Sciatic nerve (tissue), 2 donors: ENCODE data around the gene PRRG3. TPM values are rescaled to one million over a fixed set of nuclear protein-coding genes. Genes with fewer than 3 reads are reported as not detected.
"Not testable (repeated sequence)": the region's sequence is repeated elsewhere in the genome, so short reads cannot be mapped to it uniquely, and the experiment has no call there.

Experiments used
- ATAC-seq: fragments of 200-7000 bp; cut with Tn5 transposase; one replicate; pipeline ENCODE4 v1.9.1; 2020; ENCODE audit warnings: mild to moderate bottlenecking, moderate library complexity
- DNase-seq: peaks from one replicate; pipeline ENCODE4 v3.0.0-alpha.2; 2020; ENCODE audit warnings: low spot score
- intact Hi-C: fragments of 100-400 bp; cut with DNase I; formaldehyde crosslinking; loops from one replicate; pipeline ENCODE4 v1.14.2; 2022
- total RNA-seq: library from RNA; stranded (reverse); fragmentation: NEBNext Ultra II Directional; extraction: Animal tissue kit (Norgen Biotek cat#: 25700); gene quantifications from one replicate; pipeline ENCODE4 v1.2.1, GENCODE V29; 2021
- donor health status: DM: no; HTN: no; CAD: no.
- donor health status: DM: no; HTN: no; CAD: no.

PRRG3 gene
- total RNA-seq, result 64.3 TPM

- DNase-seq (peak; percentile 62), ATAC-seq (peak; percentile 26)
- intact Hi-C loops, result no loop called here
These were observed at the start of gene PRRG3 for GRCh38 chrX:151694661-151695582. TSS of gene PRRG3 (plus strand) at chrX:151695458. CDS start at chrX:151698815, 3,357 bp downstream.

DNA sequence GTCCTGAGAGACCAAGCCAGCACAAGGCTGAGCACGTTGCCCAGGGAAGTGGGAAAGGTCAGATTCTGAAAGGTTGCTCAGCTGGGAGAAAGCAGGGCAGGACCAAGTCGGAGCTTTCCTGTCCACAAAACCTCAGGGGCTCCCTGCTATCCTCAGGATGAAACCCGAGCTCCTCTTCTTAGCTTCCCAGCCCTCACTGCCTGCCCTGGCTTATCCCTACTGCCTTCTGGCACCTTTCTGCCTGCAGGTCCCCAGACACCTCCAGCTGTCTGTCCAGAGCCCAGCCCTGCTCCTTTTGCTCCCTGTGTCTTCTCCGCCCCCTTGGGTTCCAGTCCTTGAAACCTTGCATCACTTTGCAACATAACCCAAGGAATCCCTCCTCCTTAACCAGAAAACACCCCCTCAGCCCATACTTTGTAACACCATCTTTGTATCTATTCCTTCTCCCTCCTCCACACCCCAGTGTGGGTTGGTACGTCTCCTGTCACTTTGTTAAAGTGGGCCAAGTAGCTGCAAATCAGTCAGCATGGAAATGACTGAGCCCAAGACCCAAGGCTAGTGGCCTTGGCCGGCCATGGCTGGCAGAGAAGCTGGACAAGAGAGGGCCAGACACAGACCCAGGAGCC lies 20.0 kb upstream of the PRRG3 start:
- no peak for ATAC-seq
- DNase-seq, result no peak

DNA sequence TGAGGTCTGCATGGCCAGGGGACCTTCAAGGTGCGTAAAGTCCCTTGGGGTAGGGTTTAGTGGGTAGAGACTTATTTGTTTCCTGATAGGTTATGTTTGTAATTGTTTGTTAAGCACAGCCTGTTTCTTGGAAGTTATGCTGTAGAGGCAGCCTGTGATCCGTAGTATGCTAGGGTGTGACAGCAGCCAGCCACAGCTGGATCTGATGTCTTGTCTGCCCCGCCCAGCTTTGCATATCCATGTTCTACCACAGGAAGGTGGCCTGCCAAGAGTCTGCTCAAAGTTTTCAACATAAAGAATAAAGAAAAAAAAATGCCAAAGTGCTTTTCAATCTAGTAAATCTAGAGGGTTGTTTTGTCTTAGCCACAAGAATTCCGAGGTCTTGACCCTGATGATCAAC lies 19.1 kb upstream of the PRRG3 start:
- intact Hi-C loops, result no loop called here
- ATAC-seq, result no peak
- no peak for DNase-seq

More for the DNA sequence above, 20.0 kb upstream of the PRRG3 start:
- intact Hi-C loops, result no loop called here

- no peak for DNase-seq
- intact Hi-C loops, result no loop called here
- ATAC-seq, result no peak
These were observed 15.4 kb upstream of the PRRG3 start for GRCh38 chrX:151679798-151680402.

DNA sequence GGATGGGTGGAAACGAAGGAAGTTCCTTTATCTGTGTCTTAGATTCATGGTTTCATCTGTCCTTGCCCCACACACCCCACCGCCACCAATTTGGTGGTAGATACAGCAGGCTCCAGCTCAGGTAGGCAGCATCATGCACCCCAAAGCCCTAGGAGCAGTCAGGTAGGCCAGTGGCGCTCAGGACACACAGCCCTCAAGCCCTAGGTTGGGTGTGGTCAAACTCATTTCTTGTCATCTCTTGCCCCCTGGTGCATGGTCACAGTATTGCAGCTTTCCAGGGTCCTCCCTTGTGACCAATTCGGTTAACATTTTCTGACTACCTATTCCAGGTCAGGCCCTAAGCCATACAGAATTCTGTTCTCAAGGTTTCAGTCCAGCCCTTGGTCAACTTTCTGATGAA lies 14.5 kb upstream of the PRRG3 start:
- intact Hi-C loops, result no loop called here
- ATAC-seq (no peak), DNase-seq (no peak)

GRCh38 chrX:151687635-151688034 lies 7.6 kb upstream of the PRRG3 start:
- DNase-seq (no peak), ATAC-seq (no peak)
- intact Hi-C loops, result no loop called here

DNA sequence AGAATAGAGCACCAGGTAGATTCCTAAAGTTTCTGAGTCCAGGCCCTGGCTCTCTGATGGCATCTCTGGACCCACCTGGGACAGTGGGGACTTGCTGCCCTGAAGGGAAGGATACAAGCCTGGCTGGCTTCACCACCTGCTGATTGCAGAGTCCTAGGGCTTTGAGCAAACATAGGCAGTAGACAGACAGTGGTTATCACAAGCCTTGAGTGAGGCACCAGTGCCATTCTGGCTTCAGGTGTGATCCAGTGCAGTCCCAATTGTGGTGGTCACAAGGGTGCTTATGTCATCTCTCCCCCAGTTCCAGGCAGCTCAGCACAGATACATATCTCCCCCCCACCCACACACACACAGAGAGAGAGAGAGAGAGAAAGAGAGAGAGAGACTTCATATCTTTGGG lies 6.6 kb upstream of the PRRG3 start:
- intact Hi-C loops, result no loop called here
- no peak for DNase-seq
- no peak for ATAC-seq

GRCh38 chrX:151692825-151693224 lies 2.4 kb upstream of the PRRG3 start:
- intact Hi-C loops, result no loop called here
- ATAC-seq, result no peak
- peak; percentile 42 for DNase-seq

DNA sequence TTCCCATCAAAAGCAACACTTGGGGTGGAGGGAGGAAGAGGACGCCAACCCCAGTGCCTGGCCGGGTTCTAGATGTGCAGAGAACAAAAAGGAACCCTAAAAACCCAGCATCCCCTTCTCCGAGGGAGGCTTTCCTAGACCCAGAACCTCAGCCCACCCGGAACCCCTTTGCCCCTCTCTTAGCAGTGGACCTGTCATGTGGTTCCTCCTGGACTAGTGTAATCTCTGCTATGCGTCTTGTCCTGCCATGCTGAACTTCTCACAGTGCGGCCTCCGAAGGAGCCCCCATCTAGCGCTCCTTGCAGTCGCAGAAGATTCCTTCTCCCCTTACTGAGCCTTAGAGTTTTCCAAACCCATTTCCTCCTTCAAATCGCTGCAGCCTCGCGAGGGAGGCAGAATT lies 1.1 kb upstream of the PRRG3 start:
- no peak for DNase-seq
- intact Hi-C loops, result no loop called here
- ATAC-seq, result no peak

DNA sequence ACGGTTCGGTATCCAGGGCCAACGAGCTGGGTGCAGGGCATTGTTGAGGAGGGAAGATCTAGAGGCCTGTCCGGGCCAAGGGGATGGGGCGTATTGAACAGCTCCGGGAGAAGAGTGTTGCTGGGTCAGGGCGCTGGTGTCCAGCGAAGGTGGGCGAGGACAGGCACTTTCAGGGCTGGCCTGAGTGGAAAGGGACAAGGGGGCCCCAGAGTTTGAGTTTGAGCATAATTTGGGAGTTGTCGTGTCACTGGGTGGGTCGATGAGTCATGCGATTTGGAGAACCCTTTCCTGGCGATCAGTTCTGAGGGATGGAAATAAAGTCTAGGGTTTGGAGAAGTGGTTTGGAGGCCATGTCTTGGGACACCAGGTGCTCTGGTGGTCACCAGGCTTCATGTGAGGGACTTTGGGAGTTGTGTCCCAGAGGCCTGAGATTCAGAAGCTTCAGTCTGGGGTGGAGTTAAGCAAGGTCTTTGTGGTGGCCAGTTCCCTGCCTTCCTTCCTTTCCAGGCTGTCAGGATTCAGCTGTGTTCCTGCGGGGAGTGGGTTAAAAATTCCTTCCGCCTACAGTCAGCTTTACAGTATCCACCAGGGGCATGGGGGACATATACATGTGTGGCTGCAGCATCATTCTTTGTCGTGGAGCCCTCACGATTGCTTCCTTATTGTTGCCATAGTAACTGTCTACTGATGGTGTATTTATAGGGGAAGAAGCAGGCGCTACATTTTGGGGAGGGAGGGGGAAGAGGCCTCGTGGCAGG lies 504 bp downstream of the PRRG3 start:
- ATAC-seq, result peak; percentile 3
- peak; percentile 21 for DNase-seq
- intact Hi-C loops, result no loop called here

DNA sequence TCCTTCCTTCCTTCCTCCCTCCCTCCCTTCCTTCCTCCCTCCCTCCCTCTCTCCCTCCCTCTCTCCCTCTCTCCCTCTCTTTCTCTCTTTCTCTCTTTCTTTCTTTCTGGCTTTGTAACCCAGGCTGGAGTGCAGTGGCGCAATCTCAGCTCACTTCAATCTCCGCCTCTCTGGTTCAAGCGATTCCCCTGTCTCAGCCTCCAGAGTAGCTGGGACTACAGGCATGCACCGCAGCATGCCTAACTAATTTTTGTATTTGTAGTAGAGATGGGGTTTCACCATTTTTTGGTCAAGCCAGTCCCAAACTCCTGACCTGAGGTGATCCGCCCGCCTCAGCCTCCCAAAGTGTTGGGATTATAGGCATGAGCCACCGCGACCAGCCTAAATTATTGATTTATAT lies 1.8 kb downstream of the PRRG3 start:
- ATAC-seq (peak; percentile 35), DNase-seq (peak; percentile 33)

DNA sequence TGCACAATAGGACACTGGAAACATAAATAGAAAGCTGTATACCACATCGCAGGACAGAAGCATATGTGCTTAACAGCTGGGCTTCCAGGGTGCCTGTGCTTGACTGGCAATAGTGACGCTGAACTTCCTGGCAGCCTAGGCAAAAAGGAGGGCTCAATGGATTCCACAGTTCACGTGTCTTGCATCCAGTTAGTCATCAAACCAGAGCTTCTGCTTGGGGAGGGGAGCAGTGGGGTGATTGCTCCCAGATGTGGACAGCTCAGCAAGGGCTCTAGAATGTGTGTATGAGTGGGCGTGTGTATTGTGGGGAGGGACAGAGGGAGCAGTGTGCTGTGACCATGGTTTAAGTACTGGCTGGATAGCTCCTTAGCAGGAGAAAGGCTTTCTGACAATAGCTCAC lies 2.3 kb downstream of the PRRG3 start:
- peak; percentile 58 for DNase-seq
- peak; percentile 85 for ATAC-seq
- intact Hi-C loops, result no loop called here

More for the DNA sequence above, 1.8 kb downstream of the PRRG3 start:
- intact Hi-C loops, result not testable (repeated sequence)

- ATAC-seq (no peak), DNase-seq (peak; percentile 21)
- intact Hi-C loops, result no loop called here
These were observed 3.2 kb downstream of the PRRG3 start for GRCh38 chrX:151698485-151698884.

DNA sequence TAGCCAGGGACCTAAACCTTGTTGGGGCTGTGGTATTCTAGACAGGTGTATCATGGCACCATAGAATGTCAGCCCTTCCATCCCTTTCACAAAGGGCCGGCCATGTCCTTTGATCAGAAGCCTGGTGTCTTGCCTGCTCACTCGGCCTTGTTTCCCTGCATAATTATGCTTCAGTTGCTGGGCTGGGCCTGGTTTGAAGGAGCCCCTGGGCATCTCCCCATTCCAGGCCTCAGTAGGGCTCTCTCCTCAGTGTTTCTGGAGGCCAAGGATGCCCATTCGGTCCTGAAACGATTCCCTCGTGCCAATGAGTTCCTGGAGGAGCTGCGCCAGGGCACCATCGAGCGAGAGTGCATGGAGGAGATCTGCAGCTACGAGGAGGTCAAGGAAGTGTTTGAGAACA lies 4.5 kb downstream of the PRRG3 start:
- ATAC-seq (no peak), DNase-seq (peak; percentile 13)
- intact Hi-C loops, result no loop called here

DNA sequence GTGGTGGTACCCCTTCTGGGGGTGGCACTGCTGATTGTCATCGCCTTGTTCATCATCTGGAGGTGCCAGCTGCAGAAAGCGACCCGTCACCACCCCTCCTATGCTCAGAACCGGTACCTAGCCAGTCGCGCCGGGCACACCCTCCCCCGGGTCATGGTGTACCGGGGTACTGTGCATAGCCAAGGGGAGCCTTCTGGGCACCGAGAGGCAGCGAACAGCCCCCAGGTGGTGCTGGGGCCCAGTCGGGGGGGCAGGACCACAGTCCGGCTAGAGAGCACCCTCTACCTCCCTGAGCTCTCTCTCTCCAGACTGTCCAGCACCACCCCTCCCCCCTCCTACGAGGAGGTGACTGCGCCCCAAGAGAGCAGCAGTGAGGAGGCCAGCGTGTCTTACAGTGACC lies 5.3 kb downstream of the PRRG3 start:
- DNase-seq (peak; percentile 35), ATAC-seq (no peak)
- intact Hi-C loops, result no loop called here

GRCh38 chrX:151701071-151701470 lies 5.8 kb downstream of the PRRG3 start:
- no peak for ATAC-seq
- peak; percentile 14 for DNase-seq
- intact Hi-C loops, result no loop called here

DNA sequence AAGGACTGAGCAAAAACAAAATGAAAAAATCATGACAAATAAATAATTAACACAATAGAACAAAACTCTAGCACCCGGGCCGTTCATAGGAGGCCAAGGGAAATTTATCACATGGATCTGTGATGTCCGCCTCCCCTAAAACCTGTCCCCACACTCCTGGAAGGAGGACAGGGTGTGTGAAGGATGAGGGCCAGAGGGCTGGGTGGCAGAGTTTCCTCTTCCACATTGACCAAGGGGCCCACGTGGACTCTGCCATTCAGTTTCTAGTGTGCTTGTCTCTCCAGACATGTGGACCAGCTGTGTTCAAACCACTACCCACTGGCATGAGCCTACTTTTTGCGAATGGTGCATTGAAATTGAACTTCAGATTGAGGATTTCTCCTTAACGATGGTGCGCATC lies 6.3 kb downstream of the PRRG3 start:
- ATAC-seq, result no peak
- intact Hi-C loops, result no loop called here
- peak; percentile 32 for DNase-seq

DNA sequence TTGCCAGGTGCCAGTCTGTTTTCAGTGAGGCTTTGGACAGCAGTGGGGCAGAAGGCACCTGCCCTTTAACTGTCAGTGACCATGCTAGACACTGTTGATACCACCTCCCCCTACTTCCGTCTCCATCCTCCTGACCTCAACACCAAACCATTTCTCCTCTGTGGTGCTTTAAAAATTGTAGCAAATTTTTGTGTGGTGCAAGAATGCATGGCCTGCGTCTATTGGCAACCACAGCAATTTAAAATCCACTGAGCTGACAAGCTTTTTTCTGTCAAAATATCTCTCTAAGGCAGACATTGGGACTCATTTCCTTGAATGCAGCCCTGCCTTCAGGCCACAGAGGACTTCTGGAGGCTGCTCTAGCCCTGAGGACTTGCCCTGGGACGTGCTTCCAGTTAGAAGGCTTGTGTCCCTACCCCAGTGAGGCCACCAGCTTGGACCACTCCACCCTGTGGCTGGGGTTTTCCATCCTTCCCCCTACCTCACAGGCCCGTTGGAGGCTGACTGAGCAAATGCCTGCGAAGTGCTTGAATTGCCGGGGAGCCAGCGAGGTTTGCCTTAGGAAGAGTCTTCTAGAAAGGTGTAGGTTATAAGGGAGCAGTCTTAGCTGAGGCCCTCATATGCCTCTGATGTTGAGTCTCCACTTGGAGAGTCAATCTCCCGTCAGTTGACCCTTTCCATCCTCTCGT lies 6.9 kb downstream of the PRRG3 start:
- ATAC-seq, result no peak

More for the DNA sequence above, 6.9 kb downstream of the PRRG3 start:
- intact Hi-C loops, result no loop called here
- peak; percentile 47 for DNase-seq
